K562 (cell line): ENCODE data around the gene MARCO. TPM values are rescaled to one million over a fixed set of nuclear protein-coding genes. Genes with fewer than 3 reads are reported as not detected.

Experiments used
- ATAC-seq: fragments of 200-7000 bp; cut with Tn5 transposase; 3 replicates; pipeline ENCODE4 v1.9.1; 2020; ENCODE audit warnings: moderate library complexity
- BruUV-seq: library from RNA; stranded (reverse); fragments of 400-500 nt; replicated peaks from 2 replicates; lab custom pipeline; 2021; lab: Mats Ljungman, UMichigan
- CTCF ChIA-PET: fragments of 300-600 bp; formaldehyde crosslinking; extraction: SDS; loops from one replicate; lab custom pipeline; 2021; ENCODE audit warnings: low intra/inter-chr PET ratio; lab: Yijun Ruan, JAX
- POLR2A ChIA-PET: fragments of 300-600, 350-650 bp; sonication (Branson Sonifier 250); formaldehyde crosslinking; extraction: SDS; loops from one replicate; lab custom pipeline; 2021; ENCODE audit warnings: antibody characterized with exemption, inconsistent platforms; lab: Yijun Ruan, JAX
- DNase-seq, 4 experiments: peaks; one replicate each; pipeline versions ENCODE4 v3.0.0 to v3.0.0-alpha.2; 2011 to 2018; ENCODE audit warnings: low spot score in 3 of 4, mixed read lengths in 3 of 4; ENCODE audit errors: extremely low read depth in 1 of 4
- FAIRE-seq: peaks from 2 replicates; lab custom pipeline; 2011; peaks lifted over from hg19 to GRCh38; lab: Jason Lieb, UNC
- H2AFZ ChIP-seq: 2 replicates; pipeline ENCODE4 v1.6.0; 2011; ENCODE audit warnings: low read depth, low read length, control low read depth, inconsistent platforms
- H3K27ac ChIP-seq: fragments of 200-600 bp; 3 replicates; pipeline ENCODE4 v1.8.0; 2011; ENCODE audit warnings: low read depth, mild to moderate bottlenecking, control low read depth, inconsistent platforms, low read length, moderate library complexity, mixed read lengths; ENCODE audit errors: extremely low read depth
- H3K27me3 ChIP-seq, 2 experiments: fragments of 300-600 bp in 1 of 2; 2 replicates in 1 of 2; 3 replicates in 1 of 2; pipeline versions ENCODE4 v1.6.0 to v1.8.0; 2011; ENCODE audit warnings: inconsistent platforms in 2 of 2, low read length in 2 of 2, mild to moderate bottlenecking in 1 of 2, mixed read lengths in 1 of 2, moderate library complexity in 1 of 2; ENCODE audit not compliant: control insufficient read depth in 2 of 2, insufficient read depth in 2 of 2
- H3K36me3 ChIP-seq: fragments of 300-600 bp; 3 replicates; pipeline ENCODE4 v1.8.0; 2011; ENCODE audit warnings: mild to moderate bottlenecking, low read length, inconsistent platforms; ENCODE audit not compliant: control insufficient read depth, insufficient read depth
- H3K4me1 ChIP-seq, 2 experiments: fragments of 200-600 bp in 1 of 2; replicated peaks in 1 of 2; 2 replicates in 1 of 2; 3 replicates in 1 of 2; pipeline versions ENCODE4 v1.5.1 to v1.8.0; 2011; ENCODE audit warnings: inconsistent platforms in 2 of 2, low read length in 2 of 2, mild to moderate bottlenecking in 1 of 2, mixed read lengths in 1 of 2, moderate library complexity in 1 of 2; ENCODE audit not compliant: control insufficient read depth in 2 of 2, insufficient read depth in 2 of 2
- H3K4me2 ChIP-seq: 2 replicates; pipeline ENCODE4 v1.6.1; 2011; ENCODE audit warnings: low read length, control low read depth, inconsistent platforms, mixed read lengths; ENCODE audit not compliant: insufficient read depth
- H3K4me3 ChIP-seq: fragments of 200-600 bp; sonication (generic), shearing (Covaris generic); 2 replicates; pipeline ENCODE4 v1.5.1; 2016; ENCODE audit warnings: control low read depth, inconsistent platforms
- H3K79me2 ChIP-seq: fragments of 200-600 bp; 3 replicates; pipeline ENCODE4 v1.8.0; 2011; ENCODE audit warnings: low read length, inconsistent platforms; ENCODE audit not compliant: control insufficient read depth, insufficient read depth
- H3K9ac ChIP-seq, 2 experiments: 2 replicates each; pipeline versions ENCODE4 v1.6.0 to v1.6.1; 2011; ENCODE audit warnings: low read depth in 2 of 2, low read length in 2 of 2, control low read depth in 1 of 2, inconsistent platforms in 1 of 2, mild to moderate bottlenecking in 1 of 2, mixed read lengths in 1 of 2; ENCODE audit not compliant: insufficient read depth in 1 of 2
- H3K9me1 ChIP-seq: one replicate; pipeline ENCODE4 v1.6.0; 2011; ENCODE audit warnings: inconsistent platforms, mild to moderate bottlenecking, low read length, moderate library complexity; ENCODE audit not compliant: control insufficient read depth, insufficient read depth
- H3K9me3 ChIP-seq: replicated peaks from 2 replicates; pipeline ENCODE4 v1.5.1; 2011; ENCODE audit warnings: low read depth, low read length, inconsistent platforms; ENCODE audit not compliant: control insufficient read depth, insufficient read depth
- H4K20me1 ChIP-seq: replicated peaks from 2 replicates; pipeline ENCODE4 v1.6.1; 2011; ENCODE audit warnings: low read length, inconsistent platforms, mixed read lengths; ENCODE audit not compliant: control insufficient read depth, insufficient read depth
- ETS2 ChIP-seq: IDR thresholded peaks from 2 replicates; pipeline ENCODE4 v1.6.1; 2016; ENCODE audit warnings: borderline replicate concordance, missing genetic modification characterization, mild to moderate bottlenecking, moderate library complexity, missing compliant biosample characterization; ENCODE audit not compliant: poor library complexity, severe bottlenecking
- GABPA ChIP-seq: fragments of 200-800 bp; sonication (Bioruptor generic); conservative IDR thresholded peaks from 2 replicates; pipeline ENCODE4 v1.6.1; 2016; ENCODE audit warnings: low read depth, missing genetic modification characterization, missing compliant biosample characterization
- HMGN3 ChIP-seq: IDR thresholded peaks from 2 replicates; pipeline ENCODE4 v1.6.1; 2011; ENCODE audit warnings: borderline replicate concordance, low read depth, mild to moderate bottlenecking, mixed read lengths, low read length; ENCODE audit not compliant: insufficient read length; ENCODE audit errors: extremely low read depth
- MEF2A ChIP-seq: IDR thresholded peaks from 2 replicates; pipeline ENCODE4 v1.6.1; 2011; ENCODE audit warnings: low read depth, mild to moderate bottlenecking, low read length, moderate library complexity; ENCODE audit not compliant: control insufficient read depth
- NFYB ChIP-seq: IDR thresholded peaks from 2 replicates; pipeline ENCODE4 v1.6.1; 2011; ENCODE audit warnings: mild to moderate bottlenecking, moderate library complexity; ENCODE audit not compliant: insufficient read length; ENCODE audit errors: extremely low read depth
- NR2F6 ChIP-seq: fragments of 450-650 bp; formaldehyde crosslinking; IDR thresholded peaks from 2 replicates; pipeline ENCODE4 v1.4.0; 2020; ENCODE audit warnings: mild to moderate bottlenecking
- OTX1 ChIP-seq: fragments of 450-650 bp; formaldehyde crosslinking; IDR thresholded peaks from 2 replicates; pipeline ENCODE4 v1.4.0; 2022; ENCODE audit warnings: mild to moderate bottlenecking
- RFX7 ChIP-seq: fragments of 250-450 bp; sonication (Bioruptor Pico); IDR thresholded peaks from 2 replicates; pipeline ENCODE4 v1.5.1; 2021; ENCODE audit warnings: mild to moderate bottlenecking
- RNF2 ChIP-seq: sonication (generic); IDR thresholded peaks from 2 replicates; pipeline ENCODE4 v1.6.1; 2016
- SETDB1 ChIP-seq: IDR thresholded peaks from one replicate; pipeline ENCODE4 v1.6.1; 2012; ENCODE audit warnings: low read length, control low read depth, inconsistent platforms
- SIN3A ChIP-seq, 2 experiments: fragments of 150-350 bp in 1 of 2; IDR thresholded peaks; 2 replicates each; pipeline ENCODE4 v1.6.1; 2011 to 2016; ENCODE audit warnings: borderline replicate concordance in 2 of 2, low read depth in 2 of 2, low read length in 2 of 2, mild to moderate bottlenecking in 2 of 2, moderate library complexity in 2 of 2; ENCODE audit not compliant: control insufficient read depth in 1 of 2
- SIRT6 ChIP-seq: IDR thresholded peaks from one replicate; pipeline ENCODE4 v1.6.1; 2012; ENCODE audit warnings: low read depth, mild to moderate bottlenecking, control low read depth, inconsistent platforms, low read length, moderate library complexity
- STAG1 ChIP-seq: sonication (generic); formaldehyde crosslinking; IDR thresholded peaks from 2 replicates; pipeline ENCODE4 v1.5.0; 2020; ENCODE audit warnings: missing genetic modification reagents, borderline replicate concordance
- TSC22D4 ChIP-seq: fragments of 450-650 bp; IDR thresholded peaks from 2 replicates; pipeline ENCODE4 v1.6.1; 2016; ENCODE audit warnings: missing genetic modification characterization, missing biosample characterization, control low read depth
- ZFP30 ChIP-seq: fragments of 250-450 bp; sonication (Bioruptor Pico); IDR thresholded peaks from 2 replicates; pipeline ENCODE4 v1.8.0; 2022; ENCODE audit warnings: moderate library complexity, mild to moderate bottlenecking, inconsistent platforms, borderline replicate concordance
- ZKSCAN3 ChIP-seq: fragments of 250-450 bp; sonication (Bioruptor Pico); IDR thresholded peaks from 2 replicates; pipeline ENCODE4 v1.4.0; 2020
- ZNF592 ChIP-seq: fragments of 450-650 bp; IDR thresholded peaks from 2 replicates; pipeline ENCODE4 v1.6.1; 2017; ENCODE audit warnings: antibody characterized with exemption, mild to moderate bottlenecking
- ZNF77 ChIP-seq: fragments of 250-450 bp; sonication (Bioruptor Pico); IDR thresholded peaks from 2 replicates; pipeline ENCODE4 v1.5.0; 2020
- WGBS: fragments of 100-300 bp; shearing (Covaris generic); methylation state at CpG from one replicate; pipeline ENCODE4 v1.1.6; 2016; ENCODE audit warnings: low coverage, mixed read lengths; ENCODE audit not compliant: insufficient coverage; ENCODE audit errors: missing lambda C conversion rate; 5-methylcytosine and 5-hydroxymethylcytosine counted together
- in situ Hi-C: fragments of 300-500 bp; cut with MboI; formaldehyde crosslinking; loops from 4 replicates; pipeline ENCODE4 v1.15.0; 2018; ENCODE audit warnings: inconsistent platforms, mixed read lengths
- intact Hi-C: fragments of 100-400 bp; cut with micrococcal nuclease; formaldehyde crosslinking; loops from 2 replicates; pipeline ENCODE4 v1.14.2; 2022
- polyA plus RNA-seq, 8 experiments: library from polyadenylated mRNA; depleted of rRNA in 4 of 8; stranded (reverse) in 5 of 8; unstranded in 3 of 8; fragments of >200 nt; fragmentation: Nextera tagmentation in 2 of 8; fragmentation: Illumina TruSeq in 1 of 8; extraction: Ambion mirVana in 2 of 8; extraction: Trizol in 1 of 8; gene quantifications; 2 replicates each; pipeline versions ENCODE4 v1.2.1 to v1.2.3, GENCODE V29; 2011 to 2014; ENCODE audit warnings: inconsistent platforms in 1 of 8, missing spikeins in 1 of 8
- total RNA-seq, 7 experiments: library from RNA; depleted of rRNA in 6 of 7; stranded (reverse); fragments of >200 nt in 6 of 7; fragmentation: Illumina TruSeq in 2 of 7; extraction: Trizol in 2 of 7; gene quantifications; 2 replicates each; pipeline versions ENCODE4 v1.2.1 to v1.2.3, GENCODE V29; 2011 to 2021; ENCODE audit warnings: low replicate concordance in 1 of 7

MARCO gene
- total and polyA plus RNA-seq, 9 of the 15 experiments (the other 6 are each of a cell fraction or from before 2014, with no cell fraction given), result 0.31 TPM; not detected in 8

- Histone ChIP-seq H3K4me2 (no peak overlapping the region), H3K9me3 (no peaks in the 10 kb centered on the region), H3K79me2 (no peaks in the 10 kb centered on the region), H3K9ac (no peak overlapping the region), H3K4me3 (no peak overlapping the region), H3K27ac (no peak overlapping the region; the same call in 2 of the 3 replicates), H3K4me1 (no peaks in the 10 kb centered on the region; a peak in 1 of 5 replicates), H3K27me3 (peaks cover 0 to 6% of the 10 kb centered on the region in 2 experiments; a peak in 1 of 5 replicates), H3K9me1 (no peaks in the 10 kb centered on the region), H3K36me3 (no peaks in the 10 kb centered on the region), H4K20me1 (no peaks in the 10 kb centered on the region), H2AFZ (no peak overlapping the region)
- intact Hi-C loops (no loop called here), in situ Hi-C loops (no loop called here)
- DNase-seq (no peak), FAIRE-seq (no peak), ATAC-seq (no peak)
- no TSS peak for BruUV-seq
- TF ChIP-seq HMGN3, result no peak
- no peak for TF ChIP-seq OTX1
- no peak for TF ChIP-seq MEF2A
- no peak for TF ChIP-seq SIRT6
- TF ChIP-seq GABPA (tag), result no peak
- no peak for TF ChIP-seq STAG1 (CRISPR knock-in tag)
- TF ChIP-seq ZNF592, result no peak
- TF ChIP-seq RNF2, result no peak
- no peak for TF ChIP-seq ETS2
- no peak for TF ChIP-seq ZKSCAN3 (CRISPR knock-in tag)
- TF ChIP-seq RFX7 (CRISPR knock-in tag), result no peak
- TF ChIP-seq NR2F6 (CRISPR knock-in tag), result no peak
- no peak for TF ChIP-seq ZNF77
- no peak for TF ChIP-seq SIN3A (IDR thresholded peaks at IDR 0.05; ENCODE audit: borderline replicate concordance in 2 of 2, control insufficient read depth in 1 of 2, low read depth in 2 of 2, low read length in 2 of 2)
- no peak for TF ChIP-seq TSC22D4 (tag)
- no peak for TF ChIP-seq SETDB1
- TF ChIP-seq ZFP30 (CRISPR knock-in tag), result no peak
- TF ChIP-seq NFYB, result no peak
- WGBS, result 2% methylated on average over 8 of the region's 8 CpGs
- CTCF ChIA-PET, result no interaction called here
- POLR2A ChIA-PET, result no interaction called here
These were observed 12.5 kb downstream of the MARCO start for GRCh38 chr2:118954297-118955060.
